HG03108 (cell line): Measurements from ENCODE around the gene FBLN1.

Experiments
- ATAC-seq: cut with Tn5 transposase; IDR thresholded peaks from one replicate; pipeline ENCODE4 v1.9.1; 2021; ENCODE audit warnings: moderate library complexity; ENCODE audit not compliant: unreplicated experiment

The FBLN1 gene

GRCh38 chr22:45503050-45503815 is 550 bp downstream of the FBLN1 start:
- no peak for ATAC-seq

DNA sequence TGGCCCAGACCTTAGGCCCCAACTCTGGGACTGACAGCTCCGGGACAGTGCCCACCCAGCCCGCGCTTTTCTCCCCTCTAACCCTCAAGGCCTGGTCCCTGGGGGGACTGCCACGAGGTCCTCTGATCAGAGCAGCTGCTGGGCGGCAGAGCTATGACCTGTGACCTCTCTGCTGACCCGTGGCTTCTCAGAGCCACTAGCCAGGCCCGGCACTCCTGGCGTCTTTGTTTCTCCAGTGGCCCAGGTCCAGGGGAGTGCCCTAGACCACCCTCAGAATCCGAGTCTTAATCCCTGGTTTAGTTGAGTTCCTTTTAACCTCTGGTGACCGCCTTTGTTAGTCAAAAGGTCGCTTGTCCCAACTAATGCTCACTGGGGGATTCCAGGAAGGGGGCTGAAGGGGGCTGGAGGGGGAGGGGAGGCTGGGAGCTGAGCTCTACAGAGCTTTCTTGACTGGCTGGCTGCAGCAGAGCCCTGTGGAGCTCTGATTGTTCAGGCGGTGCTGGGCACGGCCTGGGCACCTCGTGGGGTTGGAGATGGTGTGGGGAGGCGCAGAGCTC is 1.2 kb downstream of the FBLN1 start:
- ATAC-seq = no peak

DNA sequence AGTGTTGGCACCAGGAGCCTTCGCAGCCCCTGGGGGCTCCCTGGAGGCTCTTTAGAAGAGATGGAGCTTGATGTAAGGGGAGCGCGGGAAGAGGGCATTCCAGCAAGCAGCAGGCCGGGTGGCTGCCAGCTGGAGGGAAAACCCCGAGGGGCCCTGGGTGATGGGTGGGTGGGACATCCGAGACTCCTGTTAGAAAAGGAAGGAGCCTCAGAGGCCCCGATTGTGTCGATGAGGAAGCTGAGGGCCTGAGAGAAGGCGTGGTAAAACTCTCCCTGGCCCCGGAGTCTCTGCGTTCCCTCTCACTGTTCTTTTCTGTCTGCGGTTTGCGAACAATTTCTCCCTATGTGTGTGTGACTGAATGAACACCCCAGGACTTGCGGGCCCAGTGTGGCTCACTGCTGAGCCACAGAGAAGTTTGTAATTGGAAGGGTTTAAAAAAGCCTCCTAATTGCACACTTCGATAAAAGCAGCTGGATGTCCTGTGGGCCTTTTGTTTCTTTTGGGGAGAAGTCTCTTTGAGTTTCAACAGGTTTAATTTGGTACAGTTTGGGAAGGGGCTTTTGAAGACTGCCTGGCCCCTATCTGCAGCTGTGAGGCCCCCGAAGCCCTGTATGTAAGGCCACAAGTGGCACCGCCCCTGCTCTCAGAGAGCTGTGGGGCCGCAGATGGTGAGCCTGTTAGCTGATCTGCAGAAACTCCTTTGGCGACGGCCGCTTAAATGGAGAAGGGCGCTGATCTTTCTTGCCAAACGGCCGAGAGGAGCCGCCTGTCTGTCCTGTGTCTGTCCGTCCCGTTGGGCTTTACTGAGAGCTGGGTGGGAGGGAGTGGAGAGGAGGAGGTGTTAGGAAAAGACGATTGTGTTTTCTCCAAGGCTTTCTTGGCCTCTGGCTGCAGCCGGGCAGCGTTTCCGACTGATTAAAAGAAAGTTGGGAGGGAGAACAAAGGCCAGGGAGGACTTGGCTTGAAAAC is 2.0 kb downstream of the FBLN1 start:
- no peak for ATAC-seq

GRCh38 chr22:45505991-45506747 is 3.5 kb downstream of the FBLN1 start:
- no peak for ATAC-seq

- no peak for ATAC-seq
Observed at GRCh38 chr22:45506816-45507360, 4.2 kb downstream of the FBLN1 start.

- no peak for ATAC-seq
Observed at GRCh38 chr22:45507798-45508197, 5.1 kb downstream of the FBLN1 start.

GRCh38 chr22:45508814-45509213 is 6.1 kb downstream of the FBLN1 start:
- no peak for ATAC-seq

- no peak for ATAC-seq
Observed at GRCh38 chr22:45510376-45511232, 7.9 kb downstream of the FBLN1 start.

GRCh38 chr22:45511847-45512261 is 9.2 kb downstream of the FBLN1 start:
- ATAC-seq = no peak

DNA sequence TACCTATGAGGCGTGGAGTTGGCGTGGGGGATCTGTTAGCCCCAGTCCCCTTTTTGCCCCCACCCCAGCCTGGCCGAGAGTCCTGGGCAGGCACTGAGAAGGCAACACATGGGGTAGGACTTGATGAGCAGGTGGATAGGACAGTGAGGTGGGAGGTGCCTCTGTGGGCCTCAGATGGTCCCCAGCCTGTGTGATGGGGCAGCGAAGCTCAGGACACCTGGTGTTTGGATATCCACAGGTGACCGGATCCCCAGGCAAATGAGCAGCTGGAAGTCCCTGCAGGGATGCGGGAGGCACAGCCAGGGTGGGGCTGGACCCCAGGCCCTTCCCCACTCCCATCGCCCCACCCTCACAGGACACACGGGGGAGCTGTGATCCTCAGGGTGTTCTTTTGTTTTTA is 9.7 kb downstream of the FBLN1 start:
- no peak for ATAC-seq

DNA sequence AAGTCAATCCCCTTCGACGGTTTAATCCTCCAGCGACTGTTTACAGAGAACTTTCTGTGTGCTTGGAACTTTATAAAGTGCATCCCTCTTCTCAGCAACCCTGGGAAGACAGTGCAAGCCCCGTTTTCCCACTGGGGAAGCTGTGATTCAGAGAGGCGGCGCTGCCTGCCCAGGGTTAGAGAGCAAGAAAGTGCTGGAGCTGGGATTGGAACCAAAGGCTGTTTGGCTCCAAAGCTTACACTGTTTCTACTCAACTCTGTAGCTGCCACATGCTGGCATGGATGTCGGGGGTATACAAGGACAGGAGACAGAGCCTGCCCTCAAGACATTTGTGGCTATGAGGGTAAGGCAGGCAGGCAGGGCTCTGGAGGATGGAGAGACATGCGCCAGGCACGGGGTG is 13.0 kb downstream of the FBLN1 start:
- ATAC-seq = no peak

DNA sequence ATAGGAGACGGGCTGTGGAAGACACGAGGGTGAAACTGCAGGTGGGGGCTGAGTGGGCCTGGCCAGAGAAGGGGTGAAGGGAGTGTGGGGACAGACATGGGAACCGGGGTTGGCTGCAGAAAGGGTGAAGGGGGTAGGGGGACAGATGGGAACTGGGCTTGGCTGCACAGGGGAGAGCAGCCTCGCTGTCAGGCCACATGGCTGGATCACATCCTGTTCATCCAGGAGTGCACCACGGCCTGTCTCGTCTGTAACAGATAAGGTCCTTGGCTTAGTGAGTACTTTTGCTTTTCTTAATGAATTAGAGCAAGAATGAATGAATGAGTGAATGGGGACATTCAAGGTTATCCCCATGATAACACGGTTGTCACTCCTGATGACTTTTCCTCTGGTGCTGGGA is 13.5 kb downstream of the FBLN1 start:
- ATAC-seq = no peak

GRCh38 chr22:45516923-45517675 is 14.4 kb downstream of the FBLN1 start:
- ATAC-seq = no peak

- ATAC-seq = no peak
Observed at GRCh38 chr22:45518136-45518535, 15.5 kb downstream of the FBLN1 start.

GRCh38 chr22:45518580-45518991 is 15.9 kb downstream of the FBLN1 start:
- no peak for ATAC-seq

- no peak for ATAC-seq
Observed at GRCh38 chr22:45521178-45521577, 18.5 kb downstream of the FBLN1 start.

DNA sequence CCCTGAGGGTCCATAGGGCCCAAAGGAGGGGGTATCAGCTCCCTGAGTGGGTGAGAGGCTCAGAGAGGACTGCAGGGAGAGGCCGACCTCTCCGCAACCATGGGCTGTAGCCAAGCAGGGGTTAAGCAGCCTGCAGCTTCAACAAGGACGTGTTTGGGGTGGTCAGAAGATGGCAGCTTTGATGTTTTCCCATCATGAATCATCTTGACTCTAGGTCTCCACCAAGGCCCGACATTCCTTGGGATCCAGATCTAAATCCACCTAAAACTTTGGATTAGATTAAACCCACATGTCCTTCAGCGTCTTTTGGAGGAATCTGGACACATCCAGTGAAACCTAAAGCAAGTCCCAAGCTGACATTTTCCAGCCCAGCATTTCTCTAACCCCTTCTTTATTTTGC is 19.8 kb downstream of the FBLN1 start:
- no peak for ATAC-seq

DNA sequence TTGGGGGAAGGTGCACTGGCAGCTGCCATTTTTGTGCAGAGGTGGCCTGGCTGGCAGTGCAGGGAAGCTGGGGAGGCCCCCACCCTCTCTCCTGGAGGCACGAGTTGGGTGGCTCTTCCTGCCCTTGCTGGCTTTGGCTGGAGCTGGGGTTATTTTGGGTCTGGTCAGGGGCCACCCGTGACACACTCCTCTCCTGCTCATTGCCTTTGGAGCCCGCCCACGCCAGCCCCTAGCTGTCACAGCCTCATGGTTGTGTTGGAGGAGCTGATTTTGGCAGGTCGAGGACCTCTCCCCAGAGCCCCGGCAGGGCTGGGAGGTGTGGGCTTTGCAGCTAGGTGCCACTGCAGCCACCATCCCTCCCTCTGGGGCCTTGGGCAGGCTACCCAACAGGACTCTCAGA is 21.5 kb downstream of the FBLN1 start:
- no peak for ATAC-seq

DNA sequence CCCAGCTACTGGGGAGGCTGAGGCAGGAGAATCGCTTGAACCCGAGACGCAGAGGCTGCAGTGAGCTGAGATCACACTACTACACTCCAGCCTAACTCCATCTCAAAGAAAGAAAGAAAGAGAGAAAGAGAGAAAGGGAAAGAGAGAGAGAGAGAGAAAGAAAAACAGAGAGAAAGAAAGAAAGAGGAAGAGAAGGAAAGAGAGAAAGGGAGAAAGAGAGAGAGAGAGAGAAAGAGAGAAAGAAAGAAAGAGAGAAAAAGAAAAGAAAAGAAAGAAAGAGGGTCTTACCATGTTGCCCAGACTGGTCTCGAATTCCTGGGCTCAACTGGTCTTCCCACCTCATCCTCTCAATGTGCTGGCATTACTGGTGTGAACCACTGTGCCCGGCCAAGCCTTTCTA is 22.3 kb downstream of the FBLN1 start:
- ATAC-seq = no peak
